ENCODE results near the gene SFMBT1.

DNA sequence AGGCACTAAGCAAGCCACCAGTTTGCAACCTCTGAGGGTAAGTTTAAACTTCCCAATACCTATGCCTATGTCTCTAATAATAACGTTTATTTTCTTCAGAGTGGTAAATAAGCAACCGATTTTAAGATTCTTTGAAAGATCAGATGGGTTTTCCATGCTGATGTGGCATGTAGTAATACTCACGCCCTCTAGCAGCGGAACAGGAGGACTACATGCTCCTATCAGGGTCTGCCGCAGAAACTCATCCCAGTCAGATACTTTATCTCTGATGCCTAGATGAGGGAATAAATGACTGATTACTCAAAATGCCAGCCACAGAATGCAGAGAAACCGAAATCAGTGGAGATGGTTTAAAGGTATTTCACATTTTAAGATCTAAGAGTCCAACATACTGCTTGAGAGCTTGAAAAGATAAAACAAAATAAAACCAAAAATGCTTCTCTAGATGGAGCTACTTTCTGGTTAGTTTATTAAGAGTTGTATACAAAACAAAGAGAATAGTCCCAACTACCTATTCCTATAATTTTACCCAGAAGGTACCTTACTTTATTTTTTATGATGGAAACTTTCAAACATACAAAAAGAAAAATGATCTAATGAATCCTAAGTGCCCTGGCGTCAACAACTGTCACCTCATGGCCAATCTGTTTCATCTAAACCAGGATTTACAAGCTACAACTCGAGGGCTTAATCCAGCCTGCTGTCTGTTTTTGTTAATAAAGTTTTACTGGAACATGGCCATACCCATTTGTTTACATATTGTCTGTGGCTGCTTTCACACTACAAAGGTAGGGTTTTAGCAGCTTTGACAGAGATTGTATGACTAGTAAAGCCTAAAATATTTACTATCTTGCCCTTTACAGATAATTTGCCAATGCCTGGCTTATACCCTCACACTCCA is 111.0 kb downstream of the SFMBT1 start:
- TF ChIP-seq ZSCAN20 (CRISPR knock-in tag; IDR thresholded peaks at IDR 0.05), result no peak
- peak; percentile 57 for TF ChIP-seq CTCF (IDR thresholded peaks at IDR 0.05)
- TF ChIP-seq TFCP2L1 (CRISPR knock-in tag; IDR thresholded peaks at IDR 0.05), result no peak
- no peak for TF ChIP-seq POLR2A (IDR thresholded peaks at IDR 0.05; ENCODE audit: low read length)
- no peak for TF ChIP-seq KDM1A (IDR thresholded peaks at IDR 0.05; ENCODE audit: low read depth)
- no peak for TF ChIP-seq RCOR1 (IDR thresholded peaks at IDR 0.05; ENCODE audit: low read depth, low read length)
- TF ChIP-seq RFX5 (IDR thresholded peaks at IDR 0.05), result no peak
- TF ChIP-seq NPAS2 (CRISPR knock-in tag; IDR thresholded peaks at IDR 0.05; ENCODE audit: borderline replicate concordance), result no peak
- TF ChIP-seq, protein P1, sequence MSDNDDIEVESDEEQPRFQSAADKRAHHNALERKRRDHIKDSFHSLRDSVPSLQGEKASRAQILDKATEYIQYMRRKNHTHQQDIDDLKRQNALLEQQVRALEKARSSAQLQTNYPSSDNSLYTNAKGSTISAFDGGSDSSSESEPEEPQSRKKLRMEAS (IDR thresholded peaks at IDR 0.05), result no peak
- TF ChIP-seq CHD2 (IDR thresholded peaks at IDR 0.05; ENCODE audit: low read length, partially characterized antibody), result no peak
- TF ChIP-seq REST (IDR thresholded peaks at IDR 0.05), result no peak
- TF ChIP-seq, protein P2, sequence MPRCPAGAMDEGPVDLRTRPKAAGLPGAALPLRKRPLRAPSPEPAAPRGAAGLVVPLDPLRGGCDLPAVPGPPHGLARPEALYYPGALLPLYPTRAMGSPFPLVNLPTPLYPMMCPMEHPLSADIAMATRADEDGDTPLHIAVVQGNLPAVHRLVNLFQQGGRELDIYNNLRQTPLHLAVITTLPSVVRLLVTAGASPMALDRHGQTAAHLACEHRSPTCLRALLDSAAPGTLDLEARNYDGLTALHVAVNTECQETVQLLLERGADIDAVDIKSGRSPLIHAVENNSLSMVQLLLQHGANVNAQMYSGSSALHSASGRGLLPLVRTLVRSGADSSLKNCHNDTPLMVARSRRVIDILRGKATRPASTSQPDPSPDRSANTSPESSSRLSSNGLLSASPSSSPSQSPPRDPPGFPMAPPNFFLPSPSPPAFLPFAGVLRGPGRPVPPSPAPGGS (IDR thresholded peaks at IDR 0.05), result no peak
